NCI-H2196 (cell line): ENCODE data around the gene TBC1D30.
"Not testable (repeated sequence)": the region's sequence is repeated elsewhere in the genome, so short reads cannot be mapped to it uniquely, and the experiment has no call there.

Source experiments
- DNase-seq: peaks from one replicate; lab custom pipeline; 2025; ENCODE audit not compliant: unreplicated experiment; lab: John Stamatoyannopoulos, UW

The TBC1D30 gene

GRCh38 chr12:64824500-64825142 is at the start of gene TBC1D30:
TSS of gene TBC1D30 (plus strand) at chr12:64824647. CDS start at chr12:64824880, 233 bp downstream.
- peak; percentile 55 for DNase-seq

- not testable (repeated sequence) for DNase-seq
Measured at GRCh38 chr12:64775147-64775736, 49.2 kb upstream of the TBC1D30 start.

- no peak for DNase-seq
Measured at GRCh38 chr12:64779354-64779974, 45.0 kb upstream of the TBC1D30 start.

- DNase-seq: no peak
Measured at GRCh38 chr12:64780132-64780530, 44.3 kb upstream of the TBC1D30 start.

- peak; percentile 68 for DNase-seq
Measured at GRCh38 chr12:64780531-64781279, 43.7 kb upstream of the TBC1D30 start.

- no peak for DNase-seq
Measured at GRCh38 chr12:64781280-64782190, 42.9 kb upstream of the TBC1D30 start.

GRCh38 chr12:64782191-64782876 is 42.1 kb upstream of the TBC1D30 start:
- DNase-seq: no peak

GRCh38 chr12:64785838-64786237 is 38.6 kb upstream of the TBC1D30 start:
- DNase-seq: no peak

GRCh38 chr12:64790166-64790565 is 34.3 kb upstream of the TBC1D30 start:
- no peak for DNase-seq

- no peak for DNase-seq
Measured at GRCh38 chr12:64791036-64791435, 33.4 kb upstream of the TBC1D30 start.

GRCh38 chr12:64792128-64792527 is 32.3 kb upstream of the TBC1D30 start:
- DNase-seq: no peak

- no peak for DNase-seq
Measured at GRCh38 chr12:64793610-64794009, 30.8 kb upstream of the TBC1D30 start.

- DNase-seq: no peak
Measured at GRCh38 chr12:64794305-64794704, 30.1 kb upstream of the TBC1D30 start.

- peak; percentile 86 for DNase-seq
Measured at GRCh38 chr12:64796205-64796845, 28.1 kb upstream of the TBC1D30 start.

- DNase-seq: no peak
Measured at GRCh38 chr12:64797156-64797555, 27.3 kb upstream of the TBC1D30 start.

- DNase-seq: no peak
Measured at GRCh38 chr12:64798165-64798564, 26.3 kb upstream of the TBC1D30 start.

- DNase-seq: no peak
Measured at GRCh38 chr12:64800640-64801039, 23.8 kb upstream of the TBC1D30 start.

GRCh38 chr12:64801381-64801780 is 23.1 kb upstream of the TBC1D30 start:
- DNase-seq: no peak

- DNase-seq: peak; percentile 55
Measured at GRCh38 chr12:64802180-64802775, 22.2 kb upstream of the TBC1D30 start.
